PFSK-1 (cell line): ENCODE data around the gene SLC9A3.

Experiments
- FOXP2 ChIP-seq: optimal IDR thresholded peaks from 2 replicates; pipeline ENCODE3; 2011; ENCODE audit warnings: borderline replicate concordance, control low read depth, inconsistent platforms; ENCODE audit not compliant: insufficient read depth; ENCODE audit errors: extremely low read length, extremely low read depth
- POLR2AphosphoS5 ChIP-seq: IDR thresholded peaks from 2 replicates; pipeline ENCODE4 v1.6.1; 2012; ENCODE audit warnings: low read depth, mild to moderate bottlenecking, control low read depth, low read length, moderate library complexity
- SIN3A ChIP-seq: IDR thresholded peaks from 2 replicates; pipeline ENCODE4 v1.6.1; 2012; ENCODE audit warnings: mild to moderate bottlenecking, low read length, moderate library complexity, borderline replicate concordance; ENCODE audit not compliant: insufficient read depth
- TAF1 ChIP-seq: IDR thresholded peaks from 2 replicates; pipeline ENCODE4 v1.6.1; 2012; ENCODE audit warnings: low read length, control low read depth, borderline replicate concordance; ENCODE audit not compliant: insufficient read depth
- TF ChIP-seq, protein P1 (sequence below), 2 experiments: IDR thresholded peaks; 2 replicates each; pipeline versions ENCODE4 v1.6.1 to v1.8.0; 2011 to 2012; ENCODE audit warnings: low read depth in 2 of 2, low read length in 2 of 2, control low read depth in 1 of 2, inconsistent platforms in 1 of 2, mild to moderate bottlenecking in 1 of 2, moderate library complexity in 1 of 2; ENCODE audit not compliant: insufficient read depth in 1 of 2

The SLC9A3 gene

DNA sequence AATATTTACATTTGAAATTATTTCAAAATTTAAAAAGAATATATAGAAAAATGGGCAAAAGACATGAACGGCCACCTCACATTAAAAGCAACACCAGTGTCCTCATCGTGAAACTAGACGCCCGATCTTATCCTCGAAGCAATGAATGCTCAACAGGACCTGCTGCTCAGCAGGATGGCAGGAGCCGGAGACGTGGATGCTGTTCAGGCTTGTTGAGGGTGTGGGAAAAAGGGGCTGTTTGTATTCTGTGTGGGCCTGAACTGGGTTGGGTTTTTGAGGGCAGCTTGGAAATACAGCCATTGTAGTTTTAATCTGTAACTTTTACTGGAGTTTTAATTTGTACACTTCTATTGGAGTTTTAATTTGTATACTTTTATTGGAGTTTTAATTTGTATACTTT, 60.9 kb downstream of the SLC9A3 start:
- TF ChIP-seq, protein P1, sequence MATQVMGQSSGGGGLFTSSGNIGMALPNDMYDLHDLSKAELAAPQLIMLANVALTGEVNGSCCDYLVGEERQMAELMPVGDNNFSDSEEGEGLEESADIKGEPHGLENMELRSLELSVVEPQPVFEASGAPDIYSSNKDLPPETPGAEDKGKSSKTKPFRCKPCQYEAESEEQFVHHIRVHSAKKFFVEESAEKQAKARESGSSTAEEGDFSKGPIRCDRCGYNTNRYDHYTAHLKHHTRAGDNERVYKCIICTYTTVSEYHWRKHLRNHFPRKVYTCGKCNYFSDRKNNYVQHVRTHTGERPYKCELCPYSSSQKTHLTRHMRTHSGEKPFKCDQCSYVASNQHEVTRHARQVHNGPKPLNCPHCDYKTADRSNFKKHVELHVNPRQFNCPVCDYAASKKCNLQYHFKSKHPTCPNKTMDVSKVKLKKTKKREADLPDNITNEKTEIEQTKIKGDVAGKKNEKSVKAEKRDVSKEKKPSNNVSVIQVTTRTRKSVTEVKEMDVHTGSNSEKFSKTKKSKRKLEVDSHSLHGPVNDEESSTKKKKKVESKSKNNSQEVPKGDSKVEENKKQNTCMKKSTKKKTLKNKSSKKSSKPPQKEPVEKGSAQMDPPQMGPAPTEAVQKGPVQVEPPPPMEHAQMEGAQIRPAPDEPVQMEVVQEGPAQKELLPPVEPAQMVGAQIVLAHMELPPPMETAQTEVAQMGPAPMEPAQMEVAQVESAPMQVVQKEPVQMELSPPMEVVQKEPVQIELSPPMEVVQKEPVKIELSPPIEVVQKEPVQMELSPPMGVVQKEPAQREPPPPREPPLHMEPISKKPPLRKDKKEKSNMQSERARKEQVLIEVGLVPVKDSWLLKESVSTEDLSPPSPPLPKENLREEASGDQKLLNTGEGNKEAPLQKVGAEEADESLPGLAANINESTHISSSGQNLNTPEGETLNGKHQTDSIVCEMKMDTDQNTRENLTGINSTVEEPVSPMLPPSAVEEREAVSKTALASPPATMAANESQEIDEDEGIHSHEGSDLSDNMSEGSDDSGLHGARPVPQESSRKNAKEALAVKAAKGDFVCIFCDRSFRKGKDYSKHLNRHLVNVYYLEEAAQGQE (IDR thresholded peaks at IDR 0.05; ENCODE audit: insufficient read depth in 1 of 2, low read depth in 2 of 2, low read length in 2 of 2): no peak
- TF ChIP-seq POLR2AphosphoS5 (no peak), SIN3A (no peak), FOXP2 (no peak), TAF1 (no peak)

DNA sequence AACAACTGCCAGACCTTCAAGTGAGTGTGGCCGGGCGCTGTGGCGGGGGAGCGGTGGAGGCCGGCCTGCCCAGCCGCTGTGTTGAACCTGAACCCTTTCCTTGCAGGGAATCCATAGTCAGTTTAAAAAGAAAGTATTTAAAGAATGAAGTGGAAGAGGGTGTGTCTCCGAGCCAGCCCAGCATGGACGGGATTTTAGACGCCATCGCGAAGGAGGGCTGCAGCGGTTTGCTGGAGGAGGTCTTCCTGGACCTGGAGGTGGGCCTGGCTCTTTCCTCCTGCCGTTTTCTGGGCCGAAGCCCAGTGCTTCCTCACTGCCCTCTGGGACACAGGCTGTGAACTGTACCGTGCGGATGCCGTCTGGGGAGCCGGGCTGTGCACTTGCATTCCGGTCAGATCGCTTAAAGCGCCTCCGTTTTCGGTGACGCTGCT, 62.2 kb downstream of the SLC9A3 start:
- TF ChIP-seq TAF1: no peak
- no peak for TF ChIP-seq POLR2AphosphoS5
- TF ChIP-seq FOXP2: no peak
- TF ChIP-seq SIN3A: no peak
- TF ChIP-seq, protein P1 (IDR thresholded peaks at IDR 0.05; ENCODE audit: insufficient read depth in 1 of 2, low read depth in 2 of 2, low read length in 2 of 2): no peak

DNA sequence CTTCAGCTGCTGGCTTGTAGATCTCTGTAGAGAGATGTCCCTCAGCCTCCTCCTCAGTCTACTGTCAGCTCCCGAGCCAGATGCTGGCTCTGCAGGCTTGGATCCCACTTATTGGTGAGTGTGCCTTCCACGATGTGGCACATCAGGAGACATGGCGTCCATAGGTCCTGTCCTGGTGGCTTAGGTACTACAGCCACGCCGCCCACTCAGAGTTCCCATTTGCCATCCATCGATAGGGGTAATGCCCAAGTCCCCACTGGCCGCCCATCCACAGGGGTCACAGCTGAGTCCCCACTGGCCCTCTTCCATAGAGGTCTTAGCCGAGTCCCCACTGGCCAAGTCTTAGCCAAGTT, 64.0 kb downstream of the SLC9A3 start:
- TF ChIP-seq TAF1: no peak
- TF ChIP-seq SIN3A: no peak
- TF ChIP-seq POLR2AphosphoS5: no peak
- no peak for TF ChIP-seq FOXP2

DNA sequence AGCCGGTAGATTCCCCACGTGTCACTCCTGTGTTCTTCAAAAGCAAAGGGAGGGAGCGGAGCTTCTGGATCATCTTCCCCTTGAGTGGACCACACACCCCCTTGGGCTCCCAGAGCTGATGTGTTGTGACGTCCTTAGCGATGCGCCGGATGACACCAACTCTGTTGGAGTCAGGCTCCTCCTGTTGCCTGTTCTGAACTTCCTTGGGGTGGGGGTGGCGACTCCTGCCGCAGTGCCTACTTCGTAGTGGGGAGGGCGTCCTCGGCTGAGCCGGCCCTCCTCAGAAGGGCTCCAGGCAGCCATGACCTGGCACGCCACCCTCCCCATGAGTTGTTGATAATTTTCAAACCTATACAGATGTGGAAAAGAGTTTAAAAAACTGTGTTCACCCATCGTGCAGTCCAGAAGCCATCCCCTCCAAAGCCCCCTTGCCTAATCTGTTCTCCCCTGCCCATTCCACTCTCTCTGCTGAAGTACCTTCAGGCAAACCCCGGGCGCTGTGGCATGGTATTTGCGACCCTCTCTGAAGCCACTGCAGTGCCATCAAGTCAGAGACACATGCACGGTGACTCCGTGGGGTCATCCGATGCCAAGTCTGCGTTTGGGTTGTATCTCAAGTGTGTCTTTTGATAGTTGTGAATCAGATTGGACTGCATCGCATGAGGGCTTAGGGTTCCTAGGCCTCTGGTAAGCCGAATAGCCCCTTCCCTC, 64.5 kb downstream of the SLC9A3 start:
- TF ChIP-seq FOXP2: no peak

DNA sequence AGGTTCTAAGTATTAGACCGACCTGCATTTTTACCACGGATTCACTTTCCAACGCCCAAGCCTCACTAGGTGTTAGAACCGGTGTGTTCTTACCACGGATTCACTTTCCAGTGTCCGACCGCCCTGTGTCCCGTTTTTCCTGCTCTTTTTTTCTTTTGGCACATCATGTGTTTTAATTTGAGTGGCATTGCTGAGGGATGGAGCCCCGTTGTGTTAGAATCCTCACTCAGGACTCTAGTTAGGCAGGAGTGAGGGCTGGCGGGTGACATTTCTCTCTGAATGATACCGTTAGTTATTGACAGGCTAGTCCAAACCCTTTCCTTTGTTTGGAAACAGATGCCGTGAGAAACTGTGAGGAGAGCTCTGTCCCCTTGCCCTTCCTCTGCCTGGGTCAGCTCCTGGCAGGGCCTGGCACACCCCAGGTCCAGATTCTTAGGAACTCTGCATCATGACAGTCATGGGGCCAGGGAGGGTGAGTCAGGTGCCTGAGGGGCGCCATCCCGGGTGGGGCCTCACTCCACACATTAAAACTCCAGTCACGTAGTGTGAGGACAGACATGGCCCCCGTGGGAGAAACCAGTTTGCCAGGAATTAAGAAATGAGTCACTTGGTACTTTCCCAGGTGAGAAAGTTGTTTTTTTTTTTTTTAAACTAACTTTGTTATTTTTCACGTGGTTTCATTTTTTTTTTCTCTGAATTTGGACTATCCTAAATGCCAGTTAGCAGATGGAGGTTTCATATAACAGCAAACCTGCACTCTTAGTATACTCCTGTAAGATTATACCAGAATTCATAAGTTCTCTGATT, 65.5 kb downstream of the SLC9A3 start:
- no peak for TF ChIP-seq TAF1
- TF ChIP-seq, protein P1 (IDR thresholded peaks at IDR 0.05; ENCODE audit: insufficient read depth in 1 of 2, low read depth in 2 of 2, low read length in 2 of 2): no peak
- TF ChIP-seq POLR2AphosphoS5: no peak
- TF ChIP-seq FOXP2: no peak
- no peak for TF ChIP-seq SIN3A
